Superior temporal gyrus (tissue), 1 donor: Measurements from ENCODE around the gene MVD.
A peak's percentile ranks its signal among the peaks of the same experiment; 100 is the strongest.
"Not testable (repeated sequence)": the region's sequence is repeated elsewhere in the genome, so short reads cannot be mapped to it uniquely, and the experiment has no call there.

Source experiments
- DNase-seq: peaks from one replicate; pipeline ENCODE4 v3.0.0-alpha.2; 2016; ENCODE audit errors: extremely low spot score

The MVD gene

DNA sequence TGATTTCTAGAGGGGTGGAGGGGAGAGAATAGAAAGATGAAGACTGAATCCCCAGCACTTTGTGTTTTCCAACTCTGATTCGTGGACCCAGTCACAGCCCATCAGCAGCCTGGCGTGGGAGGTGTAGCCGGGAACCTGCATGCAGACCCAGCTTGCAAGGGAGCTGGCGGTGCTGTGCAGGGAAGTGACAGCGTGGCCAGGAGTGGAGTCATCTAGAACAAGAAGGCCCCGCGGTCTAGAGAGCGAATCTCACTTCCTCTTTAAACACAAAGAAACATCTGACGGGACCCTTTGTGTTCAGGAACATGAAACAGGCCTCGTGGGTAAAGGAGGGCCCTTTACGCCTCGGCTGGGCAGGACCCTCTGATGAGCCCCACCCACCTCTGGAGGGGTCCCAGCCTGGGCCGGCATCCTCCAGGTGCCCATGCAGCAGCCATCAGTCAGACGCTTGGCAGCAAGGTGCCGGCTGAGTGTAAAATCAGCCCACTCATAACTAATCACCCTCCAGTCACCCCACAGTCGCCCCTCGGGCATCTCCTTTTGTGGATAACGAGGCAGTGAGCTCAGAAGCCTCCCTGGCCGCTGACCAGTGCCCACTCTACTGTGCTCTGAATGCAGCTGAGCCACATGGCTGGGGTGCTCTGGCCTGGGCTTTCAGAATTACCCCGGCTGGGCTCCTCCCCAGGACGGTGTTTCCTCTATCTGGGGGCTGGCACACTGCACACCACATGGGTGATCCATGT is 19.0 kb upstream of the MVD start:
- DNase-seq, result peak; percentile 61

GRCh38 chr16:88681084-88681680 is 18.3 kb upstream of the MVD start:
- no peak for DNase-seq

DNA sequence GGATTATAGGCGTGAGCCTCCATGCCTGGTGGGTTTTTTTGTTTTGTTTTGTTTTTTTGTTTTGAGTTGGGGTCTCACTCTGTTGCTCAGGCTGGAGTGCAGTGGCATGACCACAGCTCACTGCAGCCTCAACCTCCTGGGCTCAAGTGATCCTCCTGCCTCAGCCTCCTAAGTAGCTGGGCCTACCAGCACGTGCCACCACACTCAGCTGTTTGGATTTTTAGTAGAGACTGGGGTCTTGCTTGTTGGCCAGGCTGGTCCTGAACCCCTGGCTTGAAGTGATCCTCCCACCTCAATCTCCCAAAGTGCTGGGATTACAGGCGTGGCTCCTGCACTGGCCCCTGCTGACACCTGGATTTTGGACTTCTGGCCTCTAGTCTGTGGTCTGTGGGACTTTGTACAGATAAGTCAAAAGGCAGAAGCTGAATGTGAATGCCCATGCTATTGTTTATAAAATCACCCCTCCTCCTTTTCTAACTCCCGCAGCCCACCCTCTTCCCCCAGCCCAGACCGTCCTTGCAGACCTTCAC is 17.7 kb upstream of the MVD start:
- DNase-seq, result no peak

DNA sequence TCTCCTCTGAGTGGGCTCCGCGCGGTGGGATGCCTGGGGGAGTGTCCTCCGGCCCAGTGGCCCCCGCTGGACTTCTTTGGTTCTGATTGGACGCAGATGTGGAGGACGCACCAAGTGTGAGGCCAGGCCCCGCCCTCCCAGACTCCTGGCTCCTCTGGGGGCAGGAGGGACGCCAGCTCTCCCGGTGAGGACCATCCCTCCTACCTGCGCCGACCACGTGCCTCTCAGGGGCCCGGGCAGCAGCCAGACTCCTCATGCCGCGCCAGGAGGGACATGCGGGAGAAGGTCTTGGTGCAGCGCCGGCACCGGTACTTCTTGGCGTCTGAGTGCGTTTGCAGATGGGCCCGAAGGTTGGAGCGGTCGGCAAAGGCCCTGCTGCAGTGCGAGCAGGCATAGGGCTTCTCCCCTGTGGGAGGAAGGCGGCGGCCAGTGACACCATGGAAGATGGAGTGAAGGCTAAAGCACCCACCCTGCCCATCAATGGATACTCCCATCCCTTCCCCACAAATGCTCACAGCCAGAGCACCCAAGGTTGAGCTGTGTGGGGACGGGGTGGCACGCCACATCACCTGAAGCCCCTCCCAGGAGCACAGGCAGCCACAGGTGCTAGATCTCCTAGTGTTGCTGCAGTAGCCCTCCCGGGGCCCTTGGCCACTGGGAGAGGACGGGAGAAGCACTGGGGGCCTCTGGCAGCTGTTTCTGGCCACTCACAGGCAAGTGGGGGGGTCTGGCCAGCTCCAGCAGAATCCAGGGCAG is 15.5 kb upstream of the MVD start:
- no peak for DNase-seq

DNA sequence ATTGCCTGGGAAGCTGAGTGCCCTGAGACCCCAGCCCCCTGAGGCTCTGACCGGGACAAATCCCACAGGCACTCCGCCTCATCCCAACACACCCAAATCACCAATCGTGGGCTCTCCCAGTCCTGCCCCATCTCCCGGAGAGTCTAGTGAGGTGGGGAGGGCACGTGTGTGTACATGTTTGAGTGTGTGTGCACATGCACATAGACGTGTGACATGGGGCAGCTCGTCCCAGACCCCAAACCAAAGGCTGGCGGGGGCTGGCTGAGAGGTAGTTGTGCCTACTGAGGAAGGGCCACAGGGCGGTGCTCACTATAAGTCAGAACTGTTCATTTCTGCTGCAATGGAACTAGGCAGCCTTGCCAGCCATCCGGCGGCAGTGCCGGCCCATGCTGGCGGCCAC is 14.8 kb upstream of the MVD start:
- DNase-seq, result no peak

DNA sequence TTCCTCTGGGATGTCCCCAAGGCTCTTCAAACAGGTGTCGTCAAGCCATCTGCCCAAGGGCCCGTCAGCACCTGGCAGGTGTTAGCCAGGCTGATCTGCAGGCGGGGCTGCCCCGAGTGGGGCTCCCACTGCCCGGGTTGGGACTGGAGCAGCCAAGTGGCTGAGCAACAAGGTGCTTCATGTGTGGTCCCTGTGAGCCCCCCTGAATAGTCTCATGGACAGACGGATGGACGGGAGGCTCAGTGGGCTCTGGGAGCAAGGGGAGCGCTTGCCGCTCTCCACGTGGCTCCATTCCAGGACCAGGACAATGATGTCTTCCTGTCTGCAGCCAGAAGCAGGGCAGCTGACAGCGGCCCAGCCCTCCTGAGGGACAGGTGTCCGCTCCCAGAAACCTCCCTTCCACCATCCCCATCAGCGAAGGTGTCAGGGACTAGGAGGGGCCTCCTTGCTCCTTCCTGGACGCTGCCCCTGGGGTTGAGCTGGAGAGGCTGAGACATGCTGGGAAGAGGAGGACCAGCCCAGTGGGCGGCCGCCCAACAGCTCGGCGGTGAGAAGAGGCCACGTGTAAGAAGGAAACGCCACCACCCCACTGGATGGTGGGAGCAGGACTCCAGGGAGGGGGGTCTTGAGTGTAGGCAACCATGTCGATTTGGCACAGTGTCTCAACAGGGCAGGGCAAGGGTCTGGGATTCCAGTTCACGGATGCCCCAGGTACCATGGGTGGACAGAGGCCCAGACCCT is 13.8 kb upstream of the MVD start:
- DNase-seq, result no peak

DNA sequence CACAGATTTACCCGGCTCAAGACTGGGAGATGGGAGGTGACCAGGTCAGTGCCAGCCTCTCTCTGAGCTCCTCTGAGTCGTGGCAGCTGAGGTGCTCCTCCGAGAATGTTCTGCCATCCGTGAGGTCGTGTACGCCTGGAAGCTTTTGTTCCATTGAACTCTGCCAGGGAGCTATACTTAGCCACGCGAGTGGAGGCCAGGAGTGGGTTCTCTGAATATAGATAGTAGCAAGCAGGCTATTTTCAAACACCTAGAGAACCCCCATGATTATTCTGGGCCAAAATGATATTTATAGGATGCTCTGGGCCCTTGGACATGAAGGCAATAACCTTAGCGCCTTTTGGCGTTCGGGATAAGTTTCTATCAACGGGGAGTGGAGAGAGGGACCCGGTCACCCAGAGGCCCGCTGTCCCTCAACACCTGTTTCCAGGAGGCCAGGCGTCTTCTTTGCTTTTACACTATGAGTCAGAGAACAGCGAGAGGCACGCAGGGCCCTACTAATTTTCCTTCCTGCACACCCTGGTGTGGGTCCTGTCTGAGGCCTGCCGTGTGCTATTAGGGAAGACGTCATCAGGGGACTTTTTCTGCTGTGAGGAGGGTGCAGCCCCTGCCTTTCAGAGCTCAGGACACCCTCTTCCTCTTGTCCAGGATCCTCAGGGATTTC is 11.0 kb upstream of the MVD start:
- DNase-seq, result no peak

GRCh38 chr16:88672776-88673175 is 9.9 kb upstream of the MVD start:
- no peak for DNase-seq

GRCh38 chr16:88671806-88672205 is 8.9 kb upstream of the MVD start:
- no peak for DNase-seq

GRCh38 chr16:88669980-88670379 is 7.1 kb upstream of the MVD start:
- no peak for DNase-seq

DNA sequence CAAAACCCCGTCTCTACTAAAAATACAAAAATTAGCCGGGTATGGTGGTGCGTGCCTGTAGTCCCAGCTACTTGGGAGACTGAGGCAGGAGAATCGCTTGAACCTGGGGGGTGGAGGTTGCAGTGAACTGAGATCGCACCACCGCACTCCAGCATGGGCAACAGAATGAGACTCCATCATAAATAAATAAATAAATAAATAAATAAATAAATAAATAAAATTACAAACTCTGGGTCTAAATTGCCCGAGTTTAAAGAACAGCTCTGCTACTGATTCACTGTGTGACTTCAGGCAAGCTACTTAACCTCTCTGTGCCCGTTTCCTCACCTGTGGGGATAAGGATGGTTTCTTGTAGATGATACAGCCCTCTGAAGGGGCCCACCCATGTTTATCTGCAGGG is 6.6 kb upstream of the MVD start:
- not testable (repeated sequence) for DNase-seq

DNA sequence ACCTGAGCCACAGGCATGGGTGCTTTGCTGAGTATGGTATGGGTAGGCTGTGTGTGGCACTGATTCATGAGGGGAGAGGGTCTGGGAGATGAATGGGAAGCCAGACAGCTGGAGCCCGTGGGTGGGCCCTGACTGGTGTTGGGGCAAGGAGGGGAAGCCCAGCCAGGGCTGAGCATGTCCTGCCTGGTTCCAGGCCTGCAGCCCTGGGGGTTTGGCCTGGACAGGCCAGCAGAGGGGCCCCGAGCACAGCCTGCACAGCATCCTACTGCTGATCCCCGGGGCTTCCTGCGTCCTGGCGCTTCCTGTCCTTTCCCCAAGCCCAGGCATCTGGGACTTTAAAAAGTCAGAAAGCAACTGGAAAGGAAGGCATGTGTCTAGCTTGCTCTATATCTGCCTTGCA is 4.6 kb upstream of the MVD start:
- DNase-seq, result no peak

GRCh38 chr16:88665570-88665969 is 2.7 kb upstream of the MVD start:
- DNase-seq, result no peak

DNA sequence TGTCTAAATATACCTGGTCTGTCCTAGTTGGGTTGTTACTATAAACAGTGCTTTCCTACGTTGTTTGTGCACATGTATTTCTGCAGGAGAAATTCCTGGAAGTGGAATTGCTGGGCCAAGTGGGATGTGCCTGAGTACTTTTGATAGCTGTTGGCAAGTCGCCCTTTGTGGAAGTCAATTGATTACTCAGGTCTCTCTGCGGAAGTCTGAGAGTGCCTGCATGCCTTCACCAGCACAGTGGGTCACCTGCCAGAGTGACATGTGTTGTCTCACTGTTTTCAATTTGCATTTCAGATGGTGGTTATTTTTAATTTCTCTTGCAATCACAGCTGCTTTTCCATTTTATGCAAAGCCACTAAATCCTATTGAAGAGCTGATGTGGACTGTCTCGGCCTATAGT is 2.3 kb upstream of the MVD start:
- DNase-seq, result no peak

DNA sequence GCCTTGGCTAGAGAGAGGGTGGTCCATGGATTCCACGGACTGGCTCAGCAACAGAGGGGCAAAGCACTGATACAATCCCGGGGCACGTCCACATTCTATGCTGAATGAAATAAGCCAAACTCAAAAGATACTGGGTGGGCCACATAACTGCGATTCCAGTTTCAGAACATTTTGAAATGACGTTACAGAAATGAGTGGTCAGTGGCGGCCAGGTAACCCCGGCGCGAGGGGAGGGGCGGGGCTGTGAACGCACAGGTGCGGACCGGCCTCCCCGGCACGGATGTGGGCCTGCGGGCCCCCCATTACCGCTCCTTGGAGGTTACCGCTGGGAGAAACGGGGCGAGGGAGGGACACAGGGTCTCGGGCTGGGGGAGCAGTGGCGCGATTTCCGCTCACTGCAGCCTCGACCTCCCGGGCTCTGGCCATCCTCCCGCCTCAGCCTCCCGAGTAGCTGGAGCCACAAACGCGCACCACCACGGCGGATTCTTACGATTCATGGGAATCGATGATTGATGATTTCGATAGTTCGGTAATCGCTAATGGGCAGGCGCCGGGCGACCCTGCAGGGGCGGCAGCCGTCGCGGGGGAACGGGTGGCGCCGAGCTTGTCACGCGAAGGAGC is 559 bp downstream of the MVD start:
- DNase-seq, result no peak

GRCh38 chr16:88661468-88661867 is 1.4 kb downstream of the MVD start:
- no peak for DNase-seq

DNA sequence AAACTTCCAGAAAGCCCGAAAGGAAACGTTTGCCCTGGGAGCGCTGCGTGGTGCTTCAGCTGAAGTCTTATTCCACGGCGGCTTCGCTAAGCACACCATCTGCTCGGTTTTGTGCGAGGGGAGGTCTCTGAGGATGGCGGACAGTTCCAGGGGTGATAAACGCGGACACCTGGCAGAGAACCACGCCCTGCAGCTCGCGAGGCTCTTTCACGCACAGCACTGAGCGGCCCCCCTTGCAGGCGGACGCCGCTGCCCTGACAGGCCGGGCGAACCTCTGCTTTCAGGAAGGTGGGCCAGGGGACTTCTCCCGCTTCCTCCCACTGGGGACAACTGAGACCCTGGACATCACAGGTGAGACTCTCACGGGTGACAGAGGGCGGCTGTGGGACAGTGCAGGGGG is 3.7 kb downstream of the MVD start:
- no peak for DNase-seq

- DNase-seq, result no peak
Measured at GRCh38 chr16:88658714-88659113, 4.2 kb downstream of the MVD start.

DNA sequence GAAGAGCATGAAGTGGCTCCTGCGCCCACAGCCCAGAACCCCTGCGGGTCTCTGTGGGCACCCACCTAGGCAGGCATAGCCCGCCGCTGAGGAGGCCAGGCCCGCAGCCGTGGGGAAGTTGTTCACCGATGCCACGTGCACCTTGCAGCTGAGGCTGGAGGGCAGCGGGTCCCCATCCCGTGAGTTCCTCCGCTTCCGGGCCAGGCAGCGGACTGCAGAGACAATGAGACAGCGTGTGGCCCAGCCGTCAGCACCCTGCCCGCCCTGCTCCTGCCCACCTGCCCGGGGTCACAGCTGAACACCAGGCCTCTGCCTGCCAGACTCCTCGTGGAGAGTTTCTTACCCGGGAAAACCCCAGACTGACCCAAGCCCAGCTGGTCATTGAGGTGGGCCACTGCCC is 5.5 kb downstream of the MVD start:
- no peak for DNase-seq

GRCh38 chr16:88656291-88656980 is 6.5 kb downstream of the MVD start:
- DNase-seq, result no peak
